Loucy (cell line): ENCODE measurements around the gene MYL7.

Experiments
- EZH2phosphoT487 ChIP-seq: fragments of 200-600 bp; IDR thresholded peaks from 2 replicates; pipeline ENCODE4 v1.6.1; 2018; ENCODE audit warnings: antibody characterized with exemption, mild to moderate bottlenecking, moderate library complexity, borderline replicate concordance
- TF ChIP-seq, protein P1 (sequence below): fragments of 200-600 bp; sonication (generic); conservative IDR thresholded peaks from 2 replicates; pipeline ENCODE4 v1.5.1; 2014; ENCODE audit warnings: mild to moderate bottlenecking, antibody characterized with exemption, low read length

DNA sequence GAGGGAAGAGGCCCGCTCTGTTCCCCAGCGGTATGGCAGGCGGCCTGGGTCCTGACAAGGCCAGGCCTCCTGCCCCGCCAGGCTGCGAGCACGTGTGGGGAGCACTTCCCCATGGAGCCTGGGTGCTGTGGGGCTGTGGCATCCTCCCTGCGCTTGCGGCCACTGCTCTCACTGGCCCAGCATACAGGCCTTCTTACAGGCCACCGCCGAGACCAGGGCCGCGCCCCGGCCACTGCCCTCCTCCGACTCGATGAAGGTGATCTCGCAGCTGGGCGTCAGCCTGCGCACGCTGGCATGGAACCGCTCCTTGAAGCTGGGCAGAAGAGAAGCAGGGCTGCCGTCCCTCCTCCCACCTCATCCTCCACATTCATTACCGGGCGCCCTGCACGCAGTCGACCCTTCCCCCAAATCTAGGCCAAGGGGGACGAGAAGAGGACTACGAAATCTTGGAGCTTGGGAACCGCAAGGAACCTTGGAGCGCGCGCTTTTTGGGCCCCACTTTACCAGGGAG lies 3.9 kb upstream of the MYL7 start:
- TF ChIP-seq, protein P1, sequence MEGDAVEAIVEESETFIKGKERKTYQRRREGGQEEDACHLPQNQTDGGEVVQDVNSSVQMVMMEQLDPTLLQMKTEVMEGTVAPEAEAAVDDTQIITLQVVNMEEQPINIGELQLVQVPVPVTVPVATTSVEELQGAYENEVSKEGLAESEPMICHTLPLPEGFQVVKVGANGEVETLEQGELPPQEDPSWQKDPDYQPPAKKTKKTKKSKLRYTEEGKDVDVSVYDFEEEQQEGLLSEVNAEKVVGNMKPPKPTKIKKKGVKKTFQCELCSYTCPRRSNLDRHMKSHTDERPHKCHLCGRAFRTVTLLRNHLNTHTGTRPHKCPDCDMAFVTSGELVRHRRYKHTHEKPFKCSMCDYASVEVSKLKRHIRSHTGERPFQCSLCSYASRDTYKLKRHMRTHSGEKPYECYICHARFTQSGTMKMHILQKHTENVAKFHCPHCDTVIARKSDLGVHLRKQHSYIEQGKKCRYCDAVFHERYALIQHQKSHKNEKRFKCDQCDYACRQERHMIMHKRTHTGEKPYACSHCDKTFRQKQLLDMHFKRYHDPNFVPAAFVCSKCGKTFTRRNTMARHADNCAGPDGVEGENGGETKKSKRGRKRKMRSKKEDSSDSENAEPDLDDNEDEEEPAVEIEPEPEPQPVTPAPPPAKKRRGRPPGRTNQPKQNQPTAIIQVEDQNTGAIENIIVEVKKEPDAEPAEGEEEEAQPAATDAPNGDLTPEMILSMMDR: no peak
- no peak for TF ChIP-seq EZH2phosphoT487
